ENCODE measurements around the gene EPHB1. TPM values are rescaled to one million over a fixed set of nuclear protein-coding genes. Genes with fewer than 3 reads are reported as not detected.

Gene EPHB1
- polyA plus RNA-seq, 3 donors, result 0.06 to 0.55 TPM; not detected in 1

DNA sequence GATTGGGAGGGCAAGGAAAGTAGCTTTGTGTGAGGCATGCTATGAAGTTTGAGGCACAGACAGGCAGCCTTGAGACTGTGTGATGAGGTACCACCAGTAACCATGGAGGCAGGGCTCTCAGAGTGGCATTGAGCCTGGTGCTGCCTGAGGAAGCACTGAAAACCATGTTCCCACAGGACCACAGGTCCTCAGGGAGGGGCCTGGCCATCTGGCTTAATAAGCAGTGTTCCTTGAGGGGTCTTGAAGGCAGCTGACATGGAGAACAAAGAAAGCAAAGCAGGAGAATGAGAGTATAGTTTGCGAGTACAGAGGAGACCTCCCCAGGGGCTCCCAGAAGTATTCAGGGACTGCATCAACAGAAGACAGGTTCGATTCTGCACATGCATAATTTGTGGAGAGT lies 346.6 kb downstream of the EPHB1 start:
- Histone ChIP-seq H3K36me3 (replicated peaks in 1 of 2; ENCODE audit: control insufficient read depth in 1 of 2, insufficient read depth in 2 of 2, low read length in 2 of 2) (no peaks in the 10 kb centered on the region), H3K9ac (ENCODE audit: insufficient read depth, low read length, poor library complexity, severe bottlenecking) (no peak overlapping the region), H3K79me2 (ENCODE audit: insufficient read depth, low read length) (no peaks in the 10 kb centered on the region), H3K4me3 (replicated peaks in 1 of 3; ENCODE audit: low read depth in 2 of 3, low read length in 3 of 3) (no peak overlapping the region), H4K20me1 (ENCODE audit: insufficient read depth, low read length) (no peaks in the 10 kb centered on the region), H2AFZ (ENCODE audit: insufficient read depth, low read depth, low read length, poor library complexity, severe bottlenecking) (no peak overlapping the region), H3K27me3 (ENCODE audit: control insufficient read depth in 2 of 2, insufficient read depth in 2 of 2, low read length in 2 of 2) (no peaks in the 10 kb centered on the region), H3K4me1 (ENCODE audit: control insufficient read depth in 1 of 2, insufficient read depth in 2 of 2, low read length in 2 of 2) (no peaks in the 10 kb centered on the region), H3K9me3 (replicated peaks in 1 of 2; ENCODE audit: control insufficient read depth in 1 of 2, insufficient read depth in 1 of 2, low read length in 2 of 2) (no peaks in the 10 kb centered on the region), H3K27ac (ENCODE audit: low read depth in 1 of 2, low read length in 2 of 2) (no peak overlapping the region), H3K4me2 (replicated peaks; ENCODE audit: extremely low read depth, low read length, poor library complexity, severe bottlenecking) (no peak overlapping the region)
- Mint-ChIP-seq H3K4me3 (no peak overlapping the region), H3K27me3 (ENCODE audit: low read depth in 3 of 3) (peaks cover 0 to 3% (median 2%) of the 10 kb centered on the region in 3 donors), H3K9me3 (peaks cover 0 to 5% (median 2%) of the 10 kb centered on the region in 7 donors), H3K36me3 (no peaks in the 10 kb centered on the region), H3K4me1 (no peaks in the 10 kb centered on the region), H3K27ac (no peak overlapping the region)
- TF ChIP-seq, protein P1, sequence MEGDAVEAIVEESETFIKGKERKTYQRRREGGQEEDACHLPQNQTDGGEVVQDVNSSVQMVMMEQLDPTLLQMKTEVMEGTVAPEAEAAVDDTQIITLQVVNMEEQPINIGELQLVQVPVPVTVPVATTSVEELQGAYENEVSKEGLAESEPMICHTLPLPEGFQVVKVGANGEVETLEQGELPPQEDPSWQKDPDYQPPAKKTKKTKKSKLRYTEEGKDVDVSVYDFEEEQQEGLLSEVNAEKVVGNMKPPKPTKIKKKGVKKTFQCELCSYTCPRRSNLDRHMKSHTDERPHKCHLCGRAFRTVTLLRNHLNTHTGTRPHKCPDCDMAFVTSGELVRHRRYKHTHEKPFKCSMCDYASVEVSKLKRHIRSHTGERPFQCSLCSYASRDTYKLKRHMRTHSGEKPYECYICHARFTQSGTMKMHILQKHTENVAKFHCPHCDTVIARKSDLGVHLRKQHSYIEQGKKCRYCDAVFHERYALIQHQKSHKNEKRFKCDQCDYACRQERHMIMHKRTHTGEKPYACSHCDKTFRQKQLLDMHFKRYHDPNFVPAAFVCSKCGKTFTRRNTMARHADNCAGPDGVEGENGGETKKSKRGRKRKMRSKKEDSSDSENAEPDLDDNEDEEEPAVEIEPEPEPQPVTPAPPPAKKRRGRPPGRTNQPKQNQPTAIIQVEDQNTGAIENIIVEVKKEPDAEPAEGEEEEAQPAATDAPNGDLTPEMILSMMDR (IDR thresholded peaks at IDR 0.05), result no peak
- 93% methylated on average over 2 of the region's 2 CpGs for WGBS (ENCODE audit: insufficient coverage)
- intact Hi-C loops (cut with micrococcal nuclease), result no loop called here
- DNase-seq, result no peak

DNA sequence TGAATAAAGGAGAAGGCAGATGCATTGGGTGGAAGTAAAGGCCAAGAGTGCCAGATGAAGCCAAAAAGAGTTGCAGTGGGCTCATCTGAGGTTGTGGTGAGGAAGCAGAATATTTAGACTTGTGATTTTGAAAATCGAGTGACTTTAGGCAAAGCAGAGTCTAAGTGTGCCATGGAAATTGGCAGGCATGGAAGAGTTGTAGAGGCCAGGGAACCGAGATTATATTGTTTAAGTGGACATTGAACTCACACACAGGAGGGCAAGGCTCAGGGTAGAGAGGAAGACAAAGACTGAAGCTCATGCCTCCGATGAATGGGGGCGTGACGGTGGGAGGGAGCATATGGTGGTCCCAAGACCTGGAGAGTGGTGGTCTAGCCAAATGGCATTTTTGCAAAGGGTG lies 347.5 kb downstream of the EPHB1 start:
- Histone ChIP-seq H3K27me3 (ENCODE audit: control insufficient read depth in 2 of 2, insufficient read depth in 2 of 2, low read length in 2 of 2) (no peaks in the 10 kb centered on the region), H3K4me1 (ENCODE audit: control insufficient read depth in 1 of 2, insufficient read depth in 2 of 2, low read length in 2 of 2) (no peaks in the 10 kb centered on the region)
- peaks cover 0 to 2% (median 2%) of the 10 kb centered on the region in 3 donors for H3K27me3 Mint-ChIP-seq (ENCODE audit: low read depth in 3 of 3)

More for the DNA sequence above, 347.5 kb downstream of the EPHB1 start:
- 95% methylated on average over 4 of the region's 5 CpGs for WGBS (ENCODE audit: insufficient coverage)
- Histone ChIP-seq H3K79me2 (ENCODE audit: insufficient read depth, low read length) (no peaks in the 10 kb centered on the region), H3K9me3 (replicated peaks in 1 of 2; ENCODE audit: control insufficient read depth in 1 of 2, insufficient read depth in 1 of 2, low read length in 2 of 2) (no peaks in the 10 kb centered on the region), H3K27ac (ENCODE audit: low read depth in 1 of 2, low read length in 2 of 2) (no peak overlapping the region), H2AFZ (ENCODE audit: insufficient read depth, low read depth, low read length, poor library complexity, severe bottlenecking) (no peak overlapping the region), H3K36me3 (replicated peaks in 1 of 2; ENCODE audit: control insufficient read depth in 1 of 2, insufficient read depth in 2 of 2, low read length in 2 of 2) (no peaks in the 10 kb centered on the region), H3K4me3 (replicated peaks in 1 of 3; ENCODE audit: low read depth in 2 of 3, low read length in 3 of 3) (no peak overlapping the region), H4K20me1 (ENCODE audit: insufficient read depth, low read length) (no peaks in the 10 kb centered on the region), H3K4me2 (replicated peaks; ENCODE audit: extremely low read depth, low read length, poor library complexity, severe bottlenecking) (no peak overlapping the region), H3K9ac (ENCODE audit: insufficient read depth, low read length, poor library complexity, severe bottlenecking) (no peak overlapping the region)
- no peak overlapping the region for H3K27ac Mint-ChIP-seq
- DNase-seq, result no peak
- H3K4me3 Mint-ChIP-seq, result no peak overlapping the region
- intact Hi-C loops (cut with micrococcal nuclease), result no loop called here
- H3K36me3 Mint-ChIP-seq, result no peaks in the 10 kb centered on the region
- TF ChIP-seq, protein P1 (IDR thresholded peaks at IDR 0.05), result no peak
- no peaks in the 10 kb centered on the region for H3K4me1 Mint-ChIP-seq
- H3K9me3 Mint-ChIP-seq, result peaks cover 0 to 5% (median 2%) of the 10 kb centered on the region in 7 donors
